ENCODE data around the gene ARID4B.

Gene ARID4B

GRCh38 chr1:235145639-235146038 lies 182.3 kb downstream of the ARID4B start:
- Histone ChIP-seq H3K27ac (ENCODE audit: extremely low read depth, low read depth, low read length) (no peak overlapping the region), H3K4me1 (ENCODE audit: control insufficient read depth, insufficient read depth, low read length) (no peaks in the 10 kb centered on the region), H3K9me3 (ENCODE audit: control insufficient read depth, insufficient read depth, low read depth, low read length) (no peaks in the 10 kb centered on the region), H3K4me3 (ENCODE audit: low read depth, low read length) (no peak overlapping the region), H3K36me3 (ENCODE audit: control insufficient read depth in 2 of 2, insufficient read depth in 1 of 2, low read length in 2 of 2) (peaks cover 72 to 84% of the 10 kb centered on the region in 2 experiments)
- POLR2A ChIA-PET, result interaction anchor here (0.8 to 2.3 kb wide), 6 partner anchors 9 to 16 kb away, joined by 3 to 16 read pairs (median 6); partner anchors contain the start of gene RBM34
- TF ChIP-seq, protein P1, sequence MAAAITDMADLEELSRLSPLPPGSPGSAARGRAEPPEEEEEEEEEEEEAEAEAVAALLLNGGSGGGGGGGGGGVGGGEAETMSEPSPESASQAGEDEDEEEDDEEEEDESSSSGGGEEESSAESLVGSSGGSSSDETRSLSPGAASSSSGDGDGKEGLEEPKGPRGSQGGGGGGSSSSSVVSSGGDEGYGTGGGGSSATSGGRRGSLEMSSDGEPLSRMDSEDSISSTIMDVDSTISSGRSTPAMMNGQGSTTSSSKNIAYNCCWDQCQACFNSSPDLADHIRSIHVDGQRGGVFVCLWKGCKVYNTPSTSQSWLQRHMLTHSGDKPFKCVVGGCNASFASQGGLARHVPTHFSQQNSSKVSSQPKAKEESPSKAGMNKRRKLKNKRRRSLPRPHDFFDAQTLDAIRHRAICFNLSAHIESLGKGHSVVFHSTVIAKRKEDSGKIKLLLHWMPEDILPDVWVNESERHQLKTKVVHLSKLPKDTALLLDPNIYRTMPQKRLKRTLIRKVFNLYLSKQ (tag by site-specific recombination; IDR thresholded peaks at IDR 0.05; ENCODE audit: borderline replicate concordance), result no peak
- TF ChIP-seq ZNF626 (tag by site-specific recombination; IDR thresholded peaks at IDR 0.05) (no peak), ZNF76 (tag by site-specific recombination; IDR thresholded peaks at IDR 0.05; ENCODE audit: borderline replicate concordance, low read depth) (no peak), ZNF585B (tag by site-specific recombination; IDR thresholded peaks at IDR 0.05) (no peak), OSR2 (tag by site-specific recombination; IDR thresholded peaks at IDR 0.05) (no peak), ZNF324 (tag by site-specific recombination; IDR thresholded peaks at IDR 0.05) (no peak), ZNF311 (tag by site-specific recombination; IDR thresholded peaks at IDR 0.05; ENCODE audit: borderline replicate concordance) (no peak), ZNF23 (tag by site-specific recombination; IDR thresholded peaks at IDR 0.05; ENCODE audit: borderline replicate concordance) (no peak), ZBTB11 (tag by site-specific recombination; conservative IDR thresholded peaks at IDR 0.05; ENCODE audit: low read depth) (no peak), ZNF239 (tag by site-specific recombination; IDR thresholded peaks at IDR 0.05) (no peak), ZNF518A (tag by site-specific recombination; conservative IDR thresholded peaks at IDR 0.05; ENCODE audit: low read depth) (no peak), ZNF133 (tag by site-specific recombination; IDR thresholded peaks at IDR 0.05) (no peak)
- TF ChIP-seq, protein P2, sequence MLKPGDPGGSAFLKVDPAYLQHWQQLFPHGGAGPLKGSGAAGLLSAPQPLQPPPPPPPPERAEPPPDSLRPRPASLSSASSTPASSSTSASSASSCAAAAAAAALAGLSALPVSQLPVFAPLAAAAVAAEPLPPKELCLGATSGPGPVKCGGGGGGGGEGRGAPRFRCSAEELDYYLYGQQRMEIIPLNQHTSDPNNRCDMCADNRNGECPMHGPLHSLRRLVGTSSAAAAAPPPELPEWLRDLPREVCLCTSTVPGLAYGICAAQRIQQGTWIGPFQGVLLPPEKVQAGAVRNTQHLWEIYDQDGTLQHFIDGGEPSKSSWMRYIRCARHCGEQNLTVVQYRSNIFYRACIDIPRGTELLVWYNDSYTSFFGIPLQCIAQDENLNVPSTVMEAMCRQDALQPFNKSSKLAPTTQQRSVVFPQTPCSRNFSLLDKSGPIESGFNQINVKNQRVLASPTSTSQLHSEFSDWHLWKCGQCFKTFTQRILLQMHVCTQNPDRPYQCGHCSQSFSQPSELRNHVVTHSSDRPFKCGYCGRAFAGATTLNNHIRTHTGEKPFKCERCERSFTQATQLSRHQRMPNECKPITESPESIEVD (tag by site-specific recombination; IDR thresholded peaks at IDR 0.05), result no peak
- TF ChIP-seq, protein P3, sequence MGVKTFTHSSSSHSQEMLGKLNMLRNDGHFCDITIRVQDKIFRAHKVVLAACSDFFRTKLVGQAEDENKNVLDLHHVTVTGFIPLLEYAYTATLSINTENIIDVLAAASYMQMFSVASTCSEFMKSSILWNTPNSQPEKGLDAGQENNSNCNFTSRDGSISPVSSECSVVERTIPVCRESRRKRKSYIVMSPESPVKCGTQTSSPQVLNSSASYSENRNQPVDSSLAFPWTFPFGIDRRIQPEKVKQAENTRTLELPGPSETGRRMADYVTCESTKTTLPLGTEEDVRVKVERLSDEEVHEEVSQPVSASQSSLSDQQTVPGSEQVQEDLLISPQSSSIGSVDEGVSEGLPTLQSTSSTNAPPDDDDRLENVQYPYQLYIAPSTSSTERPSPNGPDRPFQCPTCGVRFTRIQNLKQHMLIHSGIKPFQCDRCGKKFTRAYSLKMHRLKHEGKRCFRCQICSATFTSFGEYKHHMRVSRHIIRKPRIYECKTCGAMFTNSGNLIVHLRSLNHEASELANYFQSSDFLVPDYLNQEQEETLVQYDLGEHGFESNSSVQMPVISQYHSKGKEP (tag by site-specific recombination; IDR thresholded peaks at IDR 0.05), result no peak
- TF ChIP-seq, protein P4, sequence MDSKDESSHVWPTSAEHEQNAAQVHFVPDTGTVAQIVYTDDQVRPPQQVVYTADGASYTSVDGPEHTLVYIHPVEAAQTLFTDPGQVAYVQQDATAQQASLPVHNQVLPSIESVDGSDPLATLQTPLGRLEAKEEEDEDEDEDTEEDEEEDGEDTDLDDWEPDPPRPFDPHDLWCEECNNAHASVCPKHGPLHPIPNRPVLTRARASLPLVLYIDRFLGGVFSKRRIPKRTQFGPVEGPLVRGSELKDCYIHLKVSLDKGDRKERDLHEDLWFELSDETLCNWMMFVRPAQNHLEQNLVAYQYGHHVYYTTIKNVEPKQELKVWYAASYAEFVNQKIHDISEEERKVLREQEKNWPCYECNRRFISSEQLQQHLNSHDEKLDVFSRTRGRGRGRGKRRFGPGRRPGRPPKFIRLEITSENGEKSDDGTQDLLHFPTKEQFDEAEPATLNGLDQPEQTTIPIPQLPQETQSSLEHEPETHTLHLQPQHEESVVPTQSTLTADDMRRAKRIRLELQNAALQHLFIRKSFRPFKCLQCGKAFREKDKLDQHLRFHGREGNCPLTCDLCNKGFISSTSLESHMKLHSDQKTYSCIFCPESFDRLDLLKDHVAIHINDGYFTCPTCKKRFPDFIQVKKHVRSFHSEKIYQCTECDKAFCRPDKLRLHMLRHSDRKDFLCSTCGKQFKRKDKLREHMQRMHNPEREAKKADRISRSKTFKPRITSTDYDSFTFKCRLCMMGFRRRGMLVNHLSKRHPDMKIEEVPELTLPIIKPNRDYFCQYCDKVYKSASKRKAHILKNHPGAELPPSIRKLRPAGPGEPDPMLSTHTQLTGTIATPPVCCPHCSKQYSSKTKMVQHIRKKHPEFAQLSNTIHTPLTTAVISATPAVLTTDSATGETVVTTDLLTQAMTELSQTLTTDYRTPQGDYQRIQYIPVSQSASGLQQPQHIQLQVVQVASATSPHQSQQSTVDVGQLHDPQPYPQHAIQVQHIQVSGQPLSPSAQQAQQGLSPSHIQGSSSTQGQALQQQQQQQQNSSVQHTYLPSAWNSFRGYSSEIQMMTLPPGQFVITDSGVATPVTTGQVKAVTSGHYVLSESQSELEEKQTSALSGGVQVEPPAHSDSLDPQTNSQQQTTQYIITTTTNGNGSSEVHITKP (tag by site-specific recombination; IDR thresholded peaks at IDR 0.05), result no peak
- CTCF ChIA-PET, result interaction anchor here (0.6 to 1.1 kb wide), 3 partner anchors 17 to 697 kb away, joined by 3 to 5 read pairs (median 4); no protein-coding TSS in a partner anchor
